IMR-90 (cell line): Measurements from ENCODE around the gene RABGEF1. TPM values are rescaled to one million over a fixed set of nuclear protein-coding genes. Genes with fewer than 3 reads are reported as not detected.
"Not testable (repeated sequence)": the region's sequence is repeated elsewhere in the genome, so short reads cannot be mapped to it uniquely, and the experiment has no call there.

Experiments used
- ATAC-seq: fragments of 200-7000 bp; cut with Tn5 transposase; 2 replicates; pipeline ENCODE4 v1.9.1; 2020; ENCODE audit warnings: low read depth, mild to moderate bottlenecking, moderate library complexity
- BruUV-seq: library from RNA; stranded (reverse); fragments of 400-500 nt; replicated peaks from 2 replicates; lab custom pipeline; 2021; lab: Mats Ljungman, UMichigan
- CTCF ChIA-PET: fragments of 300-600 bp; formaldehyde crosslinking; extraction: SDS; loops from one replicate; lab custom pipeline; 2021; ENCODE audit warnings: antibody characterized with exemption; lab: Yijun Ruan, JAX
- POLR2A ChIA-PET: fragments of 300-600 bp; sonication (Branson Sonifier 250); formaldehyde crosslinking; loops from one replicate; lab custom pipeline; 2022; ENCODE audit warnings: antibody characterized with exemption; ENCODE audit not compliant: unreplicated experiment; lab: Charles Lee
- DNase-seq: peaks from one replicate; pipeline ENCODE4 v3.0.0; 2013
- H2AFZ ChIP-seq: replicated peaks from 2 replicates; pipeline ENCODE3; 2013; ENCODE audit warnings: low read length, mild to moderate bottlenecking; ENCODE audit not compliant: poor library complexity
- H2AK5ac ChIP-seq: 2 replicates; pipeline ENCODE4 v1.6.1; 2013; ENCODE audit warnings: low read depth, low read length, inconsistent platforms
- H2AK9ac ChIP-seq: replicated peaks from 2 replicates; pipeline ENCODE3; 2013; ENCODE audit warnings: mild to moderate bottlenecking, low read depth, low read length, moderate library complexity; ENCODE audit not compliant: poor library complexity
- H2BK120ac ChIP-seq: 2 replicates; pipeline ENCODE4 v1.6.1; 2013; ENCODE audit warnings: low read depth, low read length, inconsistent platforms
- H2BK15ac ChIP-seq: 3 replicates; pipeline ENCODE4 v1.6.1; 2013; ENCODE audit warnings: low read depth, low read length, inconsistent platforms
- H2BK20ac ChIP-seq: 2 replicates; pipeline ENCODE4 v1.6.1; 2013; ENCODE audit warnings: low read depth, mild to moderate bottlenecking, inconsistent platforms, low read length, moderate library complexity
- H2BK5ac ChIP-seq: 2 replicates; pipeline ENCODE4 v1.6.1; 2013; ENCODE audit warnings: mild to moderate bottlenecking, low read depth, low read length, inconsistent platforms; ENCODE audit not compliant: poor library complexity, severe bottlenecking
- H3K14ac ChIP-seq: replicated peaks from 2 replicates; pipeline ENCODE4 v1.6.1; 2013; ENCODE audit warnings: low read depth, low read length, inconsistent platforms
- H3K18ac ChIP-seq: 2 replicates; pipeline ENCODE4 v1.6.1; 2013; ENCODE audit warnings: low read depth, low read length, control low read depth
- H3K23ac ChIP-seq: 2 replicates; pipeline ENCODE4 v1.6.1; 2013; ENCODE audit warnings: low read depth, low read length, inconsistent platforms
- H3K27ac ChIP-seq: 2 replicates; pipeline ENCODE4 v1.5.1; 2013; ENCODE audit warnings: mild to moderate bottlenecking, control low read depth, low read length; ENCODE audit not compliant: insufficient read depth
- H3K27me3 ChIP-seq: 2 replicates; pipeline ENCODE4 v1.6.1; 2013; ENCODE audit warnings: low read length; ENCODE audit not compliant: control insufficient read depth, insufficient read depth
- H3K36me3 ChIP-seq: 2 replicates; pipeline ENCODE4 v1.6.1; 2013; ENCODE audit warnings: low read length, mixed read lengths; ENCODE audit not compliant: control insufficient read depth, insufficient read depth
- H3K4ac ChIP-seq: 2 replicates; pipeline ENCODE4 v1.6.1; 2013; ENCODE audit warnings: low read depth, low read length, inconsistent platforms
- H3K4me1 ChIP-seq: 2 replicates; pipeline ENCODE4 v1.6.1; 2013; ENCODE audit warnings: low read length, mixed read lengths; ENCODE audit not compliant: control insufficient read depth, insufficient read depth
- H3K4me2 ChIP-seq: 2 replicates; pipeline ENCODE4 v1.6.1; 2013; ENCODE audit warnings: low read depth, mild to moderate bottlenecking, control low read depth, low read length, moderate library complexity
- H3K4me3 ChIP-seq: 2 replicates; pipeline ENCODE4 v1.5.1; 2013; ENCODE audit warnings: low read depth, mild to moderate bottlenecking, control low read depth, low read length, moderate library complexity; ENCODE audit not compliant: insufficient read depth
- H3K56ac ChIP-seq: 2 replicates; pipeline ENCODE4 v1.6.1; 2013; ENCODE audit warnings: low read length, inconsistent platforms; ENCODE audit not compliant: insufficient read depth; ENCODE audit errors: extremely low read depth
- H3K79me1 ChIP-seq, 2 experiments: 2 replicates each; pipeline ENCODE4 v1.6.1; 2013; ENCODE audit warnings: low read length in 2 of 2, inconsistent platforms in 1 of 2, low read depth in 1 of 2
- H3K9ac ChIP-seq: 2 replicates; pipeline ENCODE4 v1.6.1; 2013; ENCODE audit warnings: low read depth, low read length, control low read depth
- H3K9me1 ChIP-seq: 2 replicates; pipeline ENCODE4 v1.6.1; 2013; ENCODE audit warnings: low read length, inconsistent platforms; ENCODE audit not compliant: insufficient read depth
- H3K9me3 ChIP-seq: 2 replicates; pipeline ENCODE4 v1.6.1; 2013; ENCODE audit warnings: low read length; ENCODE audit not compliant: control insufficient read depth, insufficient read depth
- H4K20me1 ChIP-seq: 2 replicates; pipeline ENCODE4 v1.6.1; 2013; ENCODE audit warnings: low read length, inconsistent platforms; ENCODE audit not compliant: insufficient read depth
- H4K5ac ChIP-seq: 2 replicates; pipeline ENCODE4 v1.6.1; 2013; ENCODE audit warnings: mild to moderate bottlenecking, low read depth, low read length, control low read depth
- H4K8ac ChIP-seq, 2 experiments: 2 replicates each; pipeline ENCODE4 v1.6.1; 2013; ENCODE audit warnings: low read depth in 2 of 2, low read length in 2 of 2, control low read depth in 1 of 2, inconsistent platforms in 1 of 2
- H4K91ac ChIP-seq: 2 replicates; pipeline ENCODE4 v1.6.1; 2013; ENCODE audit warnings: low read depth, low read length, inconsistent platforms; ENCODE audit not compliant: insufficient read depth
- WGBS, 2 experiments: methylation state at CpG; one replicate each; pipeline versions ENCODE4 v1.1.5 to v1.1.7; 2013; ENCODE audit warnings: missing lambda C conversion rate in 2 of 2; ENCODE audit not compliant: insufficient read length in 1 of 2; ENCODE audit errors: extremely low coverage in 2 of 2; 5-methylcytosine and 5-hydroxymethylcytosine counted together
- dilution Hi-C: fragments of 300-500 bp; cut with HindIII; formaldehyde crosslinking; loops from one replicate; pipeline ENCODE4 v1.14.3; 2018; ENCODE audit warnings: low sequenced_read_pairs; ENCODE audit not compliant: unreplicated experiment
- in situ Hi-C: fragments of 300-500 bp; cut with MboI; formaldehyde crosslinking; loops from 3 replicates; pipeline ENCODE4 v1.14.3; 2019; ENCODE audit warnings: low sequenced_read_pairs, inconsistent platforms, mixed read lengths
- intact Hi-C: fragments of 100-400 bp; cut with micrococcal nuclease; formaldehyde crosslinking; loops from 2 replicates; pipeline ENCODE4 v1.10.0; 2022
- polyA plus RNA-seq, 3 experiments: library from polyadenylated mRNA; depleted of rRNA; stranded (reverse); fragments of >200 nt; gene quantifications; 2 replicates each; pipeline ENCODE4 v1.2.3, GENCODE V29; 2012; ENCODE audit warnings: low replicate concordance in 1 of 3
- total RNA-seq: library from RNA; depleted of rRNA; stranded (reverse); fragments of >200 nt; gene quantifications from 2 replicates; pipeline ENCODE4 v1.2.3, GENCODE V29; 2012

Gene RABGEF1
- total and polyA plus RNA-seq, 2 of the 4 experiments (the other 2 are of a cell fraction), result 34.9 to 56.6 TPM

DNA sequence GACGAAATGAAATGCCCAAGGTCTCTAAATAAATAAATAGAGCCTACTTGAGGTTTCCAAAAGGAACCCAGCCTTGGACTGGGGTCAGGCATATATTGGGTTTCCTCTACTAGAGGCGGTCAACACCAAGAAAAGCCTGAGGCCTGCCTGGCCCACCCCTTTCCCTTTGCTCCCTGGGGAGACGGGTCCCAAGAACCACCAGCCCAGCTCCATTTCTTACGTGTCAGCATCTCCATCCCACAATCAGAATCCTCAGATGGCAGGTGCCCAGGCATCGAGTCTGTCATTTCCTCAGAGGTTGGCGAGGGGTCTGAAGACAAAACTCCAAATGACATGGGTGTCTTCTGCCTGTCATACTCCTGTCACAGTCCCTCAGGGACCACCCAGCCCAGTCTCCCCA lies 90.4 kb downstream of the RABGEF1 start:
- BruUV-seq, H3K27me3 ChIP-seq, H2AFZ ChIP-seq, H2AK9ac ChIP-seq, H3K4ac ChIP-seq, H3K9me3 ChIP-seq, H3K27ac ChIP-seq, H3K4me2 ChIP-seq, H3K4me1 ChIP-seq, H2BK15ac ChIP-seq, in situ Hi-C loops, H2AK5ac ChIP-seq, H4K20me1 ChIP-seq, H3K18ac ChIP-seq, H3K36me3 ChIP-seq, H4K5ac ChIP-seq, intact Hi-C loops, DNase-seq, H3K9ac ChIP-seq, H3K79me1 ChIP-seq, ATAC-seq, H2BK20ac ChIP-seq, POLR2A ChIA-PET, H3K14ac ChIP-seq, H3K23ac ChIP-seq, H3K56ac ChIP-seq, H2BK120ac ChIP-seq, dilution Hi-C loops, H2BK5ac ChIP-seq, H4K8ac ChIP-seq, CTCF ChIA-PET, H4K91ac ChIP-seq, H3K9me1 ChIP-seq, H3K4me3 ChIP-seq: not testable (repeated sequence)
- WGBS, 2 experiments, result 0% methylated on average over 1 of the region's 6 CpGs; no CpG with 5 or more reads in 1 of the 2 experiments
